ENCODE data around the gene PRPF31. TPM values are rescaled to one million over a fixed set of nuclear protein-coding genes. Genes with fewer than 3 reads are reported as not detected.
"Not testable (repeated sequence)": the region's sequence is repeated elsewhere in the genome, so short reads cannot be mapped to it uniquely, and the experiment has no call there.

The PRPF31 gene
- total RNA-seq, 2 donors from 2014 or later: 39.3 to 43.2 TPM

DNA sequence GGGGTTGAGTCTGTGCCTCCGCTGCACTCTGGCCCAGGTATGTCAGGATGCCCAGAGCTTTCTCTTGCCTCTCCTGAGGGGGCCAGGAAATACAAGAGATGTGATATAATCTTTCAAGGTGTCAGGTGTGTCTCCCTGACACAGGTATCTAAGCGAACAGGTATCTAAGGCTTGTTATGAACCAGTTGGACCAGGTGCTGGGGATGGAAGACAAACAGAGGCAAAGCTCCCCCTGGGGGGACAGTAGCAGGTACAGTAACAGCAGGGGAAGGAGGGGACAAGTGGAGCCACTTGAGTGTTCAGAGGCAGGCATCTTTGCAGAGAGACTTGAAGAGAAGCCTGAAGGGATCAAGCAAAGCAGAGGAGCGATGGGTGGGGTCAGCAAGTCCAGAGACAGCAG is 41.4 kb downstream of the PRPF31 start:
- intact Hi-C loops (cut with DNase I): no loop called here
- DNase-seq (no peak), ATAC-seq (no peak)

DNA sequence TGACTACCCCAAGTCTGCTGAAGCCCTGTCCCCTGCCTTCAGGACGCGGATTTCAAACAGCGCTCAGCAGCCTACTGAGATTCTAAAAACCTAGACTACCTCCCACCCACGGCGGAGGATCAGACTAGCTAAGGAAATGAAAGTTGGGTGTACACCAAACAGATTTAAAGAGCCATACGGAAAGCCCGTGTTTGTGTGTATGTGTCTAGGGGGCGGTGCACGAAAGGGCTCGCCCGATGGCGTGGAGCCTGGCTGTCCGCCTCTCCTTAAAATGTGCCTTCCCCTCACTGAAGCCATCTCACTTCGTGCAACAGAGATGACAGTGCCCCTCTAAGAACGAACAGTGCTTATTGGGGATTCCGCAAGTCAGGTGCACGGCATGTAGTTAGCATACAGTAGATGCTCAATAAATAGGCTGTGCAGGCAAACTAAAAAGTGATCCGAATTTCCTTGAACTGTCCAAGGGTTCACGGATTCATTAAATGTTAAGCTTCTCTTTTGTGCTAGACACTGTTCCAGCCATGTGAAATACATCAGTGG is 43.3 kb downstream of the PRPF31 start:
- ATAC-seq (no peak), DNase-seq (no peak)
- intact Hi-C loops (cut with DNase I): no loop called here

DNA sequence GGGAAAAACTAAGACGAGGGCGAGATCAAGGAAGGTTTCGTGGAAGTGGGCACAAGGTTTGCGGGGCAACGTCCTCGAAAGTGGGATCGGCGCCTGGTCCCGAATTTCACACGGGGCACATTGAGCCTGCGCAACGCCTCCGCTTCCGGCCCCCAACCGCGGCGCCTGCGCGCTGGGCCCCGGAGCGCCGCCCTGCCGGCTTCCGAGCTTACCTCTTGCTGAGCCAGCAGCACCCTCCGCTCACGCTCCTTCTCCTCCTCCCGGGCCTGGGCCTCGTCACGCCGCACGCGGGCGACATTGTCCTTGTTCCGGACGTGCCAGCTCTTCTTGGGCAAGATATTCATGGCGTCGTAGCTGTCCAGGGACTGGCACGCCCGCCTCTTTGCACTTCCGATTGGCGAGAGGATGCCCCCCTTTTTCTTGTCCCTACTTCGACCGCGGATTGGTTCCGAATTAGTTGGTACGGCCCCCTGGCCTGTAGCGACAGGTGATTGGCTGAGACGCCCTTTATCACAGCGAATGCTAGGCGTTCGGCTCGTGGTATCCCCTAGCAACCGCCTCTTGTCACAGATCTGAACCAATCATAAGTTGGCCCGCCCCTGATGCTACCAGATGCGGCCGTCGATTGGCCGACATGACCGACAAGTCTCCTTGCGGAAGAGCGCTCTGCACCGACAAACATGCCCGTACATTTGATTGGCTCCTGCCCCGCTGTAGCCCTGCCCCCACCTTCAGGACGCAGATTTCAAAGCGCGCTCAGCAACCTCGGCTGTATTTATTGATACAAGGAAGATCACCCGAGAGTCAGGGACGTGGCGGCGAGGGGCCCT is 44.0 kb downstream of the PRPF31 start, which contains the start of gene LENG1:
Gene LENG1 (minus strand): TSS at position 370 of the 830 bp plus-strand sequence. CDS start 26 bp downstream, at position 344.
- ATAC-seq: peak; percentile 94 to 95
- intact Hi-C loops (cut with DNase I): no loop called here

GRCh38 chr19:54160182-54160811 is 44.7 kb downstream of the PRPF31 start:
- ATAC-seq (no peak), DNase-seq (no peak)
- intact Hi-C loops (cut with DNase I): no loop called here

More for the DNA sequence above, 44.0 kb downstream of the PRPF31 start, which contains the start of gene LENG1:
- DNase-seq: peak; percentile 100

- no peak for ATAC-seq
- intact Hi-C loops (cut with DNase I): no loop called here
- DNase-seq: no peak
Observed at GRCh38 chr19:54160854-54161253, 45.3 kb downstream of the PRPF31 start.

DNA sequence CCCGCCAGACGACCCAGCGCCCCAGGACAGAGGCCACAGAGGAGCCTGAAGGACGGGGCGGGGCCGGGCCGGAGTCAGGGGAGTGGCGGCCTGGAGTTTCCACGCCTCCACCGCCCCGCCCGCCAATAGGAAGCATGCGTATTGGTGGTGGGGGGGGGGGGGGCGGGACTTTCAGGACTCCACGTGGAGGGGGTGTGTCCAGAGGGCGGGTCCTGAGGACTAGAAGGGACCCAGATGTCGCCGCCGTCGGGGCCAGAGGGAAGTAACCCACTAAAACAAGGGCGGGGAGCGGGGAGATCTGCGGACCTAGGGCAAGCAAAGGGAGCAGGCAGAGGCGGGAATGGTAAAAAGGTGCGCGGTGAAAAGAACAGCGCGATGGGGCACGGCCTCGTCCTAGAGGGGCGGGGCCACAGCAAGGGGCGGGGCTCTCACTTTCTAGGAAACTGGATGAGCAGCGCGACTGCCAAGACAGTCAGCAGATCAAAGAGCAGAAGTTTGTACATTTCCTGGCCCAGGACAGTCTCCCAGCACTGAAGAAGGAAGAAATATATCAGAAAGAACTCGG is 46.8 kb downstream of the PRPF31 start:
- intact Hi-C loops (cut with DNase I): no loop called here
- ATAC-seq: peak; percentile 33 to 48

DNA sequence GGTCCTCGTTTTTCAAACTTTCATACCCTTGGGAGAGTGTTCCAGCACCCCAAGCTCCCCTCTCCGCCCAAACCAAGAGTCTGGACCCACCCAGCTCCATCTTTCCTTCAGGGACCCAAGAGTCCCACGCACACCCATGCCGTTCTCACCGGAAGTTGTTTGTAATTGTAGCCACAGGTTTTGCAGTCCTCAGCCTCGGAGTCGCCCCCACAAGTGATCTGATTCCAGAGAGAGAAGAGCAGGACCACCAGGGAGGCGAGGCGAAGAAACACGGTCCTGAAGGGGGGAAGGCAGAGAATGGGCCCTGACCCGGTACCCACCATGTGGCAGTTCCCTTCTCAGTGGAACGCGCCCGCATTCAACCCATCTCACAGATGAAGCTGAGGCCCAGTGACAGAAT is 47.3 kb downstream of the PRPF31 start:
- ATAC-seq (no peak), DNase-seq (no peak)
- intact Hi-C loops (cut with DNase I): no loop called here

More for the DNA sequence above, 46.8 kb downstream of the PRPF31 start:
- DNase-seq: peak; percentile 91

DNA sequence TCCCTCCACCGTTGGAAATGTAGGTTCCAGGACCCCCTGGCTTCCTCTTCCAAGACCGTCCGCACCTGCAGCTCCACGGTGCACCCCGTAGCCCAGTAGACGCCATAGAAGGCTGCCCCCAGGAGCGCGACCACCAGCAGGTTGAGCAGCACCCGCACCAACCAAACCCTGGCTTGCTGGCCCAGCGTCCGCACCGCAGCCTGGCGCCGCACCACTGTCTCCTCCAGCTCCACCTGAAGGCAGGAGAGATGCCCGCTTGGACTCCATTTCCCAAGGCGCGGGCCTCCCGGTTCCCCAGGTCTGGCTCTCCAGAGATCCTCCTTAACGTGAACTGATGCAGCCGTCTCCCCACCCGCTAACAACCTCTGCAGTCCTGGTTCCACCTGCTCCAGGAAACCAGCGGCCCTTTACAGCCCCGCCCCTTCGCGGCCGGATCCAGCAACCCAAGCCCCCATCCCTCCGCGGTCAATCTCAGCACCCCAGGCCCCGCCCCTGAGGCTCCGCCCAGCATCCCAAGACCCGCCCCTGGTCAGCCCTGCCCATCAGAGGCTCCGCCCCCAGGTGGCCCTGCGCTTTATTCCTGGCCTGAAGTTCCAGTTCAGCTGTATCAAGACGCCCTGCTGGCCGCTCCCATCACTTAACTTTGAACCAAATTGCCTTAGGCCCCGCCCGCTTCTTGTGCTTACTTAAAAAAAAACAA is 49.0 kb downstream of the PRPF31 start:
- DNase-seq: no peak
- ATAC-seq: peak in 1 of 2 donors; percentile 29
- intact Hi-C loops (cut with DNase I): loop anchor here in 1 of 2 donors (5.0 kb wide), 1 partner anchor 68 kb away; no protein-coding TSS in a partner anchor

GRCh38 chr19:54165222-54165621 is 49.7 kb downstream of the PRPF31 start:
- DNase-seq (no peak), ATAC-seq (no peak)
- intact Hi-C loops (cut with DNase I): loop anchor here in 1 of 2 donors (5.0 kb wide), 1 partner anchor 67 kb away; no protein-coding TSS in a partner anchor

GRCh38 chr19:54168174-54168917 is 52.8 kb downstream of the PRPF31 start:
- intact Hi-C loops (cut with DNase I): loop anchor here (1.0 to 5.0 kb wide), 2 partner anchors 63 to 64 kb away; no protein-coding TSS in a partner anchor
- peak; percentile 83 to 91 for ATAC-seq

GRCh38 chr19:54169149-54169740 is 53.7 kb downstream of the PRPF31 start:
- DNase-seq (no peak), ATAC-seq (no peak)
- intact Hi-C loops (cut with DNase I): loop anchor here in 1 of 2 donors (5.0 kb wide), 1 partner anchor 63 kb away; no protein-coding TSS in a partner anchor

More at GRCh38 chr19:54168174-54168917, 52.8 kb downstream of the PRPF31 start:
- DNase-seq: peak; percentile 92

DNA sequence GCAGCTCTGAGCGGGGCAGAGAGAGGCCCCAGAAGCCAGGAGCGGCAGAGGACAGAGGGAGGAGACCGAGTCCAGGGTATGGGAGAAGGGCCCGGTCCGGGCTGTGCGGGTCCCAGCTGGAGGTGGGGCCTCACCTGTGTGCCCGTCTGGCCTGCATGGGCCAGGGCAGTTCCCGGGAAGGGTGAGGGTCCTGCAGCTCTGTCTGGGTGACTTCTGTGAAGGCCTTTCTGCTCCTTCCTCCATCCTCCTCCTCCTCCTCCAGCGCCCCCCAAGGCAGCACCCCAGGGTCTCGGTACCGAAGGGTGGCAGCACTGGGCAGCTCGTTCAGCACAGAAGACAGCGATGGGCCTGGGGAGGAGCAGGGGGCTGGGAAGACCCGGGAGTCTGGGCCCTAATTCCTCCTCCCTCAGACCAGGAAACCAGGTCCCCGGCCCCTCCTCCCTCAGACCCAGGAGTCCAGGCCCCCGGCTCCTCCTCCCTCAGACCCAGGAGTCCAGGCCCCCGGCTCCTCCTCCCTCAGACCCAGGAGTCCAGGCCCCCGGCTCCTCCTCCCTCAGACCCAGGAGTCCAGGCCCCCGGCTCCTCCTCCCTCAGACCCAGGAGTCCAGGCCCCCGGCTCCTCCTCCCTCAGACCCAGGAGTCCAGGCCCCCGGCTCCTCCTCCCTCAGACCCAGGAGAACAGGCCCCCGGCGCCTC is 56.3 kb downstream of the PRPF31 start:
- intact Hi-C loops (cut with DNase I); DNase-seq; ATAC-seq: not testable (repeated sequence)

DNA sequence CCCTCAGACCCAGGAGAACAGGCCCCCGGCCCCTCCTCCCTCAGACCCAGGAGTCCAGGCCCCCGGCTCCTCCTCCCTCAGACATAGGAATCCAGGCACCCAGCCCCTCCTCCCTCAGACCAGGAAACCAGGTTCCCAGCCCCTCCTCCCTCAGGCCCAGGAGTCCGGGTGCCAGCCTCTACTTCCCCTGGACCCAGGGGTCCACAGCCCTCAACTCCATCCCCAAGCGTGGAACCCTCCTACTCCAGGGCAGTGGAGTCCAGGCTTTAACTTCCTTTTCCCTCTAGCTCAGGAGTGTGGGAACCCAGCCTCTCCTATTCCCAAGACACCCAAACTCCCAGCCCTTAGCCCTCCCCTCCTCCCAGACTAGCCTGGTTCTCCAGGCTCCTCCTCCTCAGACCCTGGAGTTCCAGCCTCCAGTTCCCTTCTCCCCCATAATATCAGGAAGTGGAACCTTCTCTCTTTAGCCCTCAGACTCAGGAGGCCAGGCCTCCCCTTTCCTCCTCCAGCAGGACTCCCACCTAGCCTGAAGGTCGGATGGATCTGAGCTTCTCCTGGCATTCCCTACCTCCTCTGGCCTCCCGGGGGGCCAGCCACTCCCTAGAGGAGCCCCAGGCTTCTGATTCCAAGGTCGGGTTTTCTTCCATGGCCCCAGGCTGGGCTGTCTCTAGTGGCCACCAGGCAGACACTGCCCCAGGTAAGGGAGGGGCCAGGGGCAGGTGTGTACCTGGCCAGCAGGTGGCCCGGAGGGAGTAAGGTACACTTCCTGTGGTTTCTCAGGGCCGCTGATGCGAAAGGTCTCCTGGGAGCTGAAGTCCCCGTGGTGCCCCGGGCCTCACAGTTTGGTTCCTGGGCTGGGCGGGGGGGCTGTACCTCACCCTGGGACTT is 57.2 kb downstream of the PRPF31 start, which contains the start of gene TMC4:
Gene TMC4 (minus strand): TSS at position 690 of the 888 bp plus-strand sequence. CDS start 43 bp downstream, at position 647.
- intact Hi-C loops (cut with DNase I): no loop called here
- ATAC-seq: peak; percentile 30 to 55
- no peak for DNase-seq

- intact Hi-C loops (cut with DNase I): no loop called here
- ATAC-seq: no peak
- no peak for DNase-seq
Observed at GRCh38 chr19:54173359-54173699, 57.8 kb downstream of the PRPF31 start.

- DNase-seq (no peak), ATAC-seq (no peak)
- intact Hi-C loops (cut with DNase I): no loop called here
Observed at GRCh38 chr19:54173951-54174834, 58.6 kb downstream of the PRPF31 start.
